Stimulated activated CD8-positive, alpha-beta memory T cell treated with anti-CD3 and anti-CD28 coated beads, Interleukin-2, amount 100 ng/mL, for 48 hours (primary cell): ENCODE results near the gene PRSS53.

Source experiments
- DNase-seq, 2 donors: peaks; one replicate each; pipeline ENCODE4 v3.0.0-alpha.2; 2020; ENCODE audit warnings: low read depth in 2 of 2

The PRSS53 gene

GRCh38 chr16:31043352-31043751 lies 45.4 kb downstream of the PRSS53 start:
- DNase-seq = no peak

- DNase-seq = no peak
Observed at GRCh38 chr16:31042866-31043265, 45.9 kb downstream of the PRSS53 start.

GRCh38 chr16:31038993-31039392 lies 49.8 kb downstream of the PRSS53 start:
- DNase-seq = no peak

- DNase-seq = no peak
Observed at GRCh38 chr16:31036691-31037090, 52.1 kb downstream of the PRSS53 start.

- DNase-seq = peak; percentile 78 to 85
Observed at GRCh38 chr16:31033709-31034492, 54.8 kb downstream of the PRSS53 start.
